GM10248 (cell line): Measurements from ENCODE around the gene CKS2.

Experiments
- CTCF ChIA-PET: fragments of 300-600 bp; sonication (Branson Sonifier 250); formaldehyde crosslinking; extraction: SDS; loops from one replicate; lab custom pipeline; 2021; ENCODE audit warnings: antibody characterized with exemption; lab: Yijun Ruan, JAX
- POLR2A ChIA-PET: fragments of 350-650 bp; sonication (Branson Sonifier 250); formaldehyde crosslinking; extraction: SDS; loops from one replicate; lab custom pipeline; 2020; ENCODE audit warnings: antibody characterized with exemption; lab: Yijun Ruan, JAX
- DNase-seq: peaks from one replicate; pipeline ENCODE4 v3.0.0; 2012; ENCODE audit errors: extremely low spot score
- TF ChIP-seq, protein P1 (sequence below): IDR thresholded peaks from 2 replicates; pipeline ENCODE4 v1.5.1; 2012; ENCODE audit warnings: mild to moderate bottlenecking, low read depth; ENCODE audit errors: extremely low read depth, missing control alignments, control extremely low read depth

Gene CKS2

DNA sequence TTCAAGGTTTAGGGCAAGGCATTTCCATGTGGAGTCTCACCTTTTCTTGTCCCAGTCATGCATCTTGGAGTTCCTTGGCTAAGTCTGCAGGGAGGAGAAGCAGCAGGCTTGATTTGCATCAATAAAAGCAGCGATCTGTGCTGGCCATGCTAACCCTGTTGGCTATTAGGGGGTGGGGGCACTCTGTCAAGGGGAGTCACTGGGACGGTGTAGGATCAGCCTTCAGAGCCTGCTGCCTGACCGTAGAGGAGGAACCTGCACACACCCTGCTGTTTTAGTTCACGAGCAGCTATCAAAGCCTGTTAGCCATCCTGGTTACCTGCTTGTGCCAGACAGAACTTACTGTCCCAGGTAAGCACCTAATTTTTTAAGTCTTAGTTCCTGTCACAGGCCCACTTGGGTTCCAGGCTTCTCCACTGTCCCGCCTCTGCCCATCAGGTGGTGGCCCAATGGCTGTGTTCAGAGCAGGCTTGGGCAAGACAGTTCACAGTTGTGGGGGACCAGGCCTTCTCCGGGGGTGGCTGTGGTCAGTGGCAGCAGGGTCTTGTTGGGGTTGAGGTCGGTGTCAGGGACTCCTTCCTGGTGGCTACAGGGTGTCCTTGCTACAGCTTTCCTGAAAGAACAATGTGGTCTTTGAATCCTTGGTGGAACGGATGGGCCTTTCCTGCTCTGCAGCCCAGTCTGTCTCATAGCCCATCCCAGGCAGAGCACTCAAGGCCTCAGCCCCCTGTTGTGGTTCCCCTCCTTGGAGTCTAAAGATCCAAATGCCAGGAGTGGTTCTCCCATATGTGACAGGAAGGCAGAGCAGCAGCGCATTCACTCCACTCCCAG lies 51.0 kb downstream of the CKS2 start:
- DNase-seq = no peak
- ChIA-PET POLR2A (interaction anchor here (0.6 kb wide), 1 partner anchor 14 kb away, joined by 8 read pairs; no protein-coding TSS in a partner anchor), CTCF (interaction anchor here (1.4 to 2.2 kb wide), 3 partner anchors 14 to 187 kb away, joined by 3 to 10 read pairs (median 10); no protein-coding TSS in a partner anchor)
- TF ChIP-seq, protein P1, sequence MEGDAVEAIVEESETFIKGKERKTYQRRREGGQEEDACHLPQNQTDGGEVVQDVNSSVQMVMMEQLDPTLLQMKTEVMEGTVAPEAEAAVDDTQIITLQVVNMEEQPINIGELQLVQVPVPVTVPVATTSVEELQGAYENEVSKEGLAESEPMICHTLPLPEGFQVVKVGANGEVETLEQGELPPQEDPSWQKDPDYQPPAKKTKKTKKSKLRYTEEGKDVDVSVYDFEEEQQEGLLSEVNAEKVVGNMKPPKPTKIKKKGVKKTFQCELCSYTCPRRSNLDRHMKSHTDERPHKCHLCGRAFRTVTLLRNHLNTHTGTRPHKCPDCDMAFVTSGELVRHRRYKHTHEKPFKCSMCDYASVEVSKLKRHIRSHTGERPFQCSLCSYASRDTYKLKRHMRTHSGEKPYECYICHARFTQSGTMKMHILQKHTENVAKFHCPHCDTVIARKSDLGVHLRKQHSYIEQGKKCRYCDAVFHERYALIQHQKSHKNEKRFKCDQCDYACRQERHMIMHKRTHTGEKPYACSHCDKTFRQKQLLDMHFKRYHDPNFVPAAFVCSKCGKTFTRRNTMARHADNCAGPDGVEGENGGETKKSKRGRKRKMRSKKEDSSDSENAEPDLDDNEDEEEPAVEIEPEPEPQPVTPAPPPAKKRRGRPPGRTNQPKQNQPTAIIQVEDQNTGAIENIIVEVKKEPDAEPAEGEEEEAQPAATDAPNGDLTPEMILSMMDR = no peak

DNA sequence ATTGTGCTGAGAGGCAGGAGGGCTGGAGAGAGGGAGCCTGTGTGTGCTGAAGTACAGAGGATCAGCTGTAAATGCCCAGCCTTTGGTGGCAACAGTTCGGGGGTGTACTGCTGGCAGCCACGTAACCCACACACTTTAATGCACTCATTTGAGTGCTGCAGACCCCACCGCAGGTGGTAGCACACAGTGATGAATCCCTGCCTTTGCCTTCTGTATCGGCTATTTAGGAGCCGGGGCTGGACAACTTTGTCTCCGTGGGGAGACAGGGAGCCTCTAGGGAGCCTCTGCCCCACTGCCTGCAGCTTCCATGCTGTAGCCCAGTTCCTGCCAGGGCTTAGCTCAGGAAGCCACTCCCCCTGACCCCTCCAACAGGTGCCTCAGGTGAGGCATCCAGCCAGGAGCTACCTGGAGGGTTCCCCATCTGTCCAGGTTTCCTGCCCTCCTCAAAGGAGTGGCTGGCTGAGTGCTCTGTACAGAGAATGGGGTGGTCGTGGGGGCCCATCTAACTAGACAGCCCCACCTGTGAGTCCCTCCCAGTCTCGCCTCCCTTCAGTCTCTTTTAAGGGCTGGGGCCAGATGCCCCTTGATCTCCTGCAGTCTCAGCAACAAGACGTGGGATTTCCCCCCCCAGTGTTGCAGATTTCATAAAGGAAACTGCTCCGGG lies 51.8 kb downstream of the CKS2 start:
- POLR2A ChIA-PET = interaction anchor here (0.6 kb wide), 1 partner anchor 15 kb away, joined by 8 read pairs; no protein-coding TSS in a partner anchor
- DNase-seq = no peak
- TF ChIP-seq, protein P1 = no peak
- CTCF ChIA-PET = interaction anchor here (1.4 kb wide), 1 partner anchor 19 kb away, joined by 3 read pairs; no protein-coding TSS in a partner anchor

DNA sequence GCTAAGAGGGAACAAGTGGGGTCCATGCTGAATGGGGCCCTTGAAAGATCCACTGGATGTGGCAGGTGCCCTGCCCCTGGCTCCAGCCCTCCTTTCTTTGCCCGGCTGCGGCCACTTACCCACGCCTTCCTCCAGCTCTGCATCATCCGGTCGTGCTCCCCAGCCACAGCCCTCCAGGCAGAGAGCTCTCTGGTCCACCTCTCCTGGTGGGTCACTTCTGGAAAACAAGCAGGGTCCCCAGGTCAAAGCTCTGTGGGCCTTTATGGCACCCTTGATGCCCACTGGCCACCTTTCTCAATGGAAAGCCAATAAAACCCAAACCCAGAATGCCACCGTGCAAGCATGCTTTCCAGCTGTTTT lies 52.3 kb downstream of the CKS2 start:
- DNase-seq = no peak
- TF ChIP-seq, protein P1 = no peak
- ChIA-PET POLR2A (no interaction called here), CTCF (interaction anchor here (1.1 kb wide), 1 partner anchor 12 kb away, joined by 5 read pairs; no protein-coding TSS in a partner anchor)

DNA sequence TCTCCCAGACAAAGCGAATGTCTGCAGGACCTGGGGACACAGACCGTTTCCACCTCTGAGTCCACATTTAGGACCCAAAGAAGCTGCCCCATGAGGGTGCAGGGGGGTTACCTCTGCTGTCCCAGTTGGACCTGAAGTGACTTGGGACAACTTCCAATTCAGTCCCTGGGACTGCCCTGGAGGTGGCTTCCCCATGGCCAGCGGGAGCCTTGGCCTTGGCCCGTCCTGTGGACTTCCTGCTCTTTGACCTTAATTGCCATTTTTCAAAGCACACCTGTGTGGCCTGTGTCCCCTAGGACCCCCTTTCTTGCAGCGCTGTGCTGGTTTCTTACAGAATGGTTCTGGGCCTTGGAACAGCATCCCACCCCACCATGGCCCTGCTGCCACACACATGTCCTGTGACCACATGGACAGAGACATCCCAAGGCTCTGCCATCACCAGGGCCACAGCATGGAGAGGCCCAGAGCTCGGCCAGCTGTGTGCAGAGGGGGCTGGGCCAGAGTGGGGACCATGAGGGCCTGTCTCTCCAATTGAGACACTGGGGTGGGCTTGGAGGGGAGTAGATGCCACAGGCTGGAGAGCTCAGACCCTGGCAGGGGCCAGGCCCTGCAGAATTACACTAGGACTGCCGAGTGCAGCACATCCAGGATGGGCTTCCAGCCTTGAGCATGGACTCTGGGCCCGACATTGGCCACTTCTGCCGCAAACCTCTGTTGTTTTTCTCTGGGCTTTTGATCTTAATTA lies 53.1 kb downstream of the CKS2 start:
- no peak for DNase-seq
- TF ChIP-seq, protein P1 = no peak
- CTCF ChIA-PET = interaction anchor here (1.1 kb wide), 1 partner anchor 11 kb away, joined by 5 read pairs; no protein-coding TSS in a partner anchor
- POLR2A ChIA-PET = interaction anchor here (0.6 kb wide), 1 partner anchor 24 kb away, joined by 4 read pairs; no protein-coding TSS in a partner anchor

DNA sequence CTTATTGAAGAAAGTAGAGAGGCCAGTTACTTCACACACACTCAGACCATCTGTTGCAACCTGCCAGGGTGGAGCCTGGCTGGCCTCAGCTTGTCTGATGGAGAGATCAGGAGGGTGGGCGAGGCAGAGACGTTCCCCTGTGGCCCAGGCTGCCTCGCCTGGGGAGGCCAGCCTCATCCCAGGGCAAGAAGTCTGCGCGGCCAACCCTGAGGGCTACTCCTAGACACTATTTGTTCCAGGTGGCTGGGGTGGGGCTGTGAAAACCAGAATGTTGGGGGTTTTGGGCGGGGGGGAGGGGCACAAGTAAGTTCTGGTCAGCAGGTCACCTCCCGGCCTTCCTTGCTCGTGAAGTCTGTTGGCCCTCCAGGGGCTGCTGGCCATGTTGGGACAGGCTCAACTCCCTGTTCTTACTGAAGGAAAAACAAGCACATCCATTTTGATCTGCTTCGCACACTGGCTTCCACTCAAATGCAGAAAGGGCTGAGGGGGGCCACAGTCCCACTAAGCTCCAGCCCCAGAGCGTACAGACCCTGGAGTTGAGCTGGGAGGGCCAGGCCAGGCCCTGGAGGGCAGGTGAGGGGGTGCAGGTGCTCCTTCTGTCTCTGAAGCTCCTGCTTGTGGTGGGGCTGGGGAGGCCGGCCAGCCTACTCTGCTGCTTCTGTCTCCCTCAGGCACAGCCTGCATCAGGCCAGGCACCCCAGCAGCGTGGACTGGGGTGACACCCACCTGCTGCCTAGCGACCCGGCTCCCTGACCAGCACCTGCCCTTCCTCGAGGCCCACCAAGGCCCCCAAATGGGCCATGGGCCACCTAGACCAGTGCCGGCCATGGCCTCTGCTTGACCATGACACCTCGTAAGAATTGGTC lies 53.9 kb downstream of the CKS2 start:
- CTCF ChIA-PET = no interaction called here
- POLR2A ChIA-PET = no interaction called here
- DNase-seq = no peak
- TF ChIP-seq, protein P1 = no peak
